GM23248 (cell line): Measurements from ENCODE around the gene AGTR2. TPM values are rescaled to one million over a fixed set of nuclear protein-coding genes. Genes with fewer than 3 reads are reported as not detected.
"Not testable (repeated sequence)": the region's sequence is repeated elsewhere in the genome, so short reads cannot be mapped to it uniquely, and the experiment has no call there.

Experiments
- DNase-seq: peaks from one replicate; pipeline ENCODE4 v3.0.0-alpha.2; 2015
- H2AFZ ChIP-seq: fragments of 200-600 bp; sonication (generic); 2 replicates; pipeline ENCODE4 v1.6.1; 2016; ENCODE audit warnings: antibody characterized with exemption
- H3F3A ChIP-seq: fragments of 200-600 bp; sonication (generic); 2 replicates; pipeline ENCODE4 v1.6.1; 2016; ENCODE audit warnings: mild to moderate bottlenecking, antibody characterized with exemption, mixed run types; ENCODE audit not compliant: insufficient read depth
- H3K27ac ChIP-seq: fragments of 200-600 bp; sonication (generic); 2 replicates; pipeline ENCODE4 v1.5.1; 2016; ENCODE audit warnings: mild to moderate bottlenecking
- H3K27me3 ChIP-seq: fragments of 200-600 bp; sonication (generic); replicated peaks from 2 replicates; pipeline ENCODE4 v1.6.1; 2016; ENCODE audit warnings: mild to moderate bottlenecking; ENCODE audit not compliant: insufficient read depth
- H3K36me3 ChIP-seq: fragments of 200-600 bp; sonication (generic); 2 replicates; pipeline ENCODE4 v1.6.1; 2016; ENCODE audit warnings: low read depth, mild to moderate bottlenecking
- H3K4me1 ChIP-seq: fragments of 200-600 bp; sonication (generic); 2 replicates; pipeline ENCODE4 v1.6.1; 2016; ENCODE audit warnings: mild to moderate bottlenecking; ENCODE audit not compliant: insufficient read depth
- H3K4me2 ChIP-seq: fragments of 200-600 bp; sonication (generic); one replicate; pipeline ENCODE4 v1.6.1; 2016; ENCODE audit warnings: mild to moderate bottlenecking; ENCODE audit not compliant: unreplicated experiment
- H3K4me3 ChIP-seq: fragments of 200-600 bp; sonication (generic); 2 replicates; pipeline ENCODE4 v1.5.1; 2016; ENCODE audit warnings: mild to moderate bottlenecking
- H3K79me2 ChIP-seq: fragments of 200-600 bp; sonication (generic); 2 replicates; pipeline ENCODE4 v1.6.1; 2016; ENCODE audit warnings: mild to moderate bottlenecking; ENCODE audit not compliant: insufficient read depth
- H3K9ac ChIP-seq: fragments of 200-600 bp; sonication (generic); 2 replicates; pipeline ENCODE4 v1.6.1; 2016; ENCODE audit warnings: mild to moderate bottlenecking
- H3K9me2 ChIP-seq: fragments of 200-600 bp; sonication (generic); 2 replicates; pipeline ENCODE4 v1.6.1; 2016; ENCODE audit warnings: mixed run types, mild to moderate bottlenecking, moderate library complexity; ENCODE audit not compliant: insufficient read depth
- H3K9me3 ChIP-seq: fragments of 200-600 bp; sonication (generic); one replicate; pipeline ENCODE4 v1.6.1; 2017; ENCODE audit warnings: low read depth
- H4K20me1 ChIP-seq: fragments of 200-600 bp; sonication (generic); 2 replicates; pipeline ENCODE4 v1.6.0; 2016; ENCODE audit not compliant: insufficient read depth
- EZH2 ChIP-seq: fragments of 200-600 bp; sonication (generic); IDR thresholded peaks from 2 replicates; pipeline ENCODE4 v1.6.1; 2018; ENCODE audit warnings: antibody characterized with exemption, mild to moderate bottlenecking; ENCODE audit not compliant: insufficient read depth, poor library complexity, severe bottlenecking
- EZH2phosphoT487 ChIP-seq: fragments of 200-600 bp; sonication (generic); IDR thresholded peaks from 2 replicates; pipeline ENCODE4 v1.6.1; 2018; ENCODE audit warnings: antibody characterized with exemption, moderate library complexity, mild to moderate bottlenecking, low read depth; ENCODE audit not compliant: insufficient read depth
- WGBS, 2 experiments: methylation state at CpG; one replicate each; pipeline ENCODE4 v1.1.6; 2015 to 2017; ENCODE audit warnings: low lambda C conversion rate in 2 of 2, low coverage in 1 of 2; ENCODE audit errors: missing lambda C conversion rate in 2 of 2; 5-methylcytosine and 5-hydroxymethylcytosine counted together
- in situ Hi-C: fragments of 300-500 bp; cut with MboI; formaldehyde crosslinking; loops from 2 replicates; pipeline ENCODE4 v1.15.0; 2020
- polyA plus RNA-seq: library from polyadenylated mRNA; unstranded; fragments of >200 nt; fragmentation: Nextera tagmentation; extraction: Ambion mirVana; gene quantifications from 2 replicates; pipeline ENCODE4 v1.2.1, GENCODE V29; 2016
- total RNA-seq: library from RNA; depleted of rRNA; stranded (reverse); fragments of >200 nt; shearing (Covaris generic); gene quantifications from 2 replicates; pipeline ENCODE4 v1.2.3, GENCODE V29; 2014; rRNA removed

Gene AGTR2, protein sequence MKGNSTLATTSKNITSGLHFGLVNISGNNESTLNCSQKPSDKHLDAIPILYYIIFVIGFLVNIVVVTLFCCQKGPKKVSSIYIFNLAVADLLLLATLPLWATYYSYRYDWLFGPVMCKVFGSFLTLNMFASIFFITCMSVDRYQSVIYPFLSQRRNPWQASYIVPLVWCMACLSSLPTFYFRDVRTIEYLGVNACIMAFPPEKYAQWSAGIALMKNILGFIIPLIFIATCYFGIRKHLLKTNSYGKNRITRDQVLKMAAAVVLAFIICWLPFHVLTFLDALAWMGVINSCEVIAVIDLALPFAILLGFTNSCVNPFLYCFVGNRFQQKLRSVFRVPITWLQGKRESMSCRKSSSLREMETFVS
- total RNA-seq (not detected in 2 replicates), polyA plus RNA-seq (not detected in 2 replicates)

DNA sequence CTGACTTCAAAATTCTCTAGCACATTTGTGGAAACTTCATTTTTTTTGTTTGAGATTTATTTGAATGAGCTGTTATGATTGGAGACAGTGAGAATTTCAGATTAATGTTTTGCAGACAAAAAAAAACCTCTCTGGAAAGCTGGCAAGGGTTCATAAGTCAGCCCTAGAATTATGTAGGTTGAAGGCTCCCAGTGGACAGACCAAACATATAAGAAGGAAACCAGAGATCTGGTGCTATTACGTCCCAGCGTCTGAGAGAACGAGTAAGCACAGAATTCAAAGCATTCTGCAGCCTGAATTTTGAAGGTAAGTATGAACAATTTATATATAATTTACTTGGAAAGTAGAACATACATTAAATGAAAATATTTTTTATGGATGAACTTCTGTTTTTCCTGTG lies at the start of gene AGTR2:
Gene AGTR2, plus strand, starts transcription at position 234 of the 400 bp plus-strand sequence. CDS start 1,537 bp downstream, outside the sequence.
- no peak within 1 kb of the TSS for H3K4me3 ChIP-seq
- H3K27me3 ChIP-seq: no peaks in the 10 kb centered on the region
- H3K4me1 ChIP-seq: no peaks in the 10 kb centered on the region
- TF ChIP-seq EZH2: no peak
- no peak for TF ChIP-seq EZH2phosphoT487
- 19 to 63% methylated on average over 3 of the region's 3 CpGs for WGBS, 2 experiments
- no peak for DNase-seq
- H3K36me3 ChIP-seq: no peaks in the 10 kb centered on the region
- H3K4me2 ChIP-seq: no peak within 1 kb of the TSS
- no peak within 1 kb of the TSS for H2AFZ ChIP-seq
- H4K20me1 ChIP-seq: no peaks in the 10 kb centered on the region
- no peaks in the 10 kb centered on the region for H3F3A ChIP-seq
- in situ Hi-C loops: no loop called here
- H3K9ac ChIP-seq: no peak within 1 kb of the TSS
- no peaks in the 10 kb centered on the region for H3K9me2 ChIP-seq
- H3K27ac ChIP-seq: no peak within 1 kb of the TSS
- no peaks in the 10 kb centered on the region for H3K79me2 ChIP-seq
- H3K9me3 ChIP-seq: no peaks in the 10 kb centered on the region

DNA sequence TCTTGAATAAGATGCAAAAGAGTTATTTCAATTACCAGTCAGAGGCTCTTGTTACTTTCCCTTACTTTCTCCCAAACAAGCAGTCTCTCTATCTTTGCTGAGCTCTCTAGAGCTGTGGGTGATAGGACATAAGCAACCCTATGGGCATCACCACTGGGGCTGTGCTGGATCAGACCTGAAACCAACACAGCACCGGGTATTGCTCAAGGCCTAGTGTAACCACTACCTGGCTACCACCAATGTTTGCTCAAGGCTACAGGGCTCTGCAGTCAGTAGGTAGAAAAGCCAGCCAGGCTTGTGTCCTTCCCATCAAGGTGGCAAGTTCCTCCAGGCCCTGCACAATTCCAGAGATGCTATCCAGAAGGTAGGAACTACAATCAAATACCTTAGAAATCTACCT lies 35.3 kb upstream of the AGTR2 start:
- Histone ChIP-seq H3K4me3 (no peak overlapping the region), H4K20me1 (no peaks in the 10 kb centered on the region), H3K79me2 (no peaks in the 10 kb centered on the region), H3K27ac (no peak overlapping the region), H3K9ac (no peak overlapping the region), H2AFZ (no peak overlapping the region), H3K27me3 (no peaks in the 10 kb centered on the region), H3K9me2 (no peaks in the 10 kb centered on the region), H3F3A (no peaks in the 10 kb centered on the region), H3K4me2 (no peak overlapping the region), H3K4me1 (no peaks in the 10 kb centered on the region), H3K36me3 (no peaks in the 10 kb centered on the region), H3K9me3 (no peaks in the 10 kb centered on the region)
- TF ChIP-seq EZH2 (no peak), EZH2phosphoT487 (no peak)
- WGBS, 2 experiments: 9% methylated on average over 1 of the region's 1 CpG; no CpG with 5 or more reads in 1 of the 2 experiments
- no peak for DNase-seq
- in situ Hi-C loops: no loop called here

DNA sequence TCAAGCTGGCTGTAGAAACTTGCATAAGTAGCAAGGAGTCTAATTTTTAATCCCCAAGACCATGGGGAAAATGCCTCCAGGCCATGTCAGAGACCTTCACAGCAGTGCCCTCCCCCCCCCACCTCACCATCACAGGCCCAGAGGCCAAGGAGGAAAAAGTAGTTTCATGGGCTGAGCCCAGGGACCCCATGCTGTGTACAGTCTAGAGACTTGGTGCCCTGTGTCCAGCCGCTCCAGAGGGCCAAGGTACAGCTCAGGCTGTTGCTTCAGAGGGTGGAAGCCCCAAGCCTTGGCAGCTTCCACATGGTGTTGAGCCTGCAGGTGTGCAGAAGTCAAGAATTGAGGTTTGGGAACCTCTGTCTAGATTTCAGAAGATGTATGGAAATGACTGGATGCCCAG lies 29.3 kb upstream of the AGTR2 start:
- WGBS, 2 experiments: 17 to 40% methylated on average over 1 of the region's 1 CpG
- H3K27ac ChIP-seq, H3K27me3 ChIP-seq, in situ Hi-C loops, DNase-seq, H3K9ac ChIP-seq, H3F3A ChIP-seq, H3K4me2 ChIP-seq, H3K9me2 ChIP-seq, H3K9me3 ChIP-seq, H3K4me1 ChIP-seq, H3K4me3 ChIP-seq, H3K79me2 ChIP-seq, H3K36me3 ChIP-seq, H4K20me1 ChIP-seq, H2AFZ ChIP-seq: not testable (repeated sequence)

DNA sequence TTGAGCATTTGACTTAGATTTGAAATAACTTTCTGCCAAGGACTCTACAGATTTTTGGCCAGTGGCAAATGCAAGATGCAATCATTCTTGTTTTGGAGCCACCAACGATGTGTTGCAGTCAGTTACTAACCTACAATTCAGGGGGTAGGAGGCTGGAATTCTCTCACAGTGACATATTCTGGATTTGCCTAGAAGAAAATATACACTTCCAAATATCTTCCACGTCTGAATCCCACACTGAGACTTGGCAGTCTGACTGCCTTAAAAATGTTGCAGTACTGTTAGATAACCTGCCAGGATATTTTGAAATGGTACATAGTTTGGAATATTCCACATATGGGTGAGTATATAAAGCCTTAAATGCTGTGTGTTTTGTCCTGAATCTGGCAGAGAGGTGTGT lies 27.6 kb upstream of the AGTR2 start:
- TF ChIP-seq EZH2 (no peak), EZH2phosphoT487 (no peak)
- DNase-seq: no peak
- 0 to 3% methylated on average over 2 of the region's 2 CpGs for WGBS, 2 experiments
- no peaks in the 10 kb centered on the region for H3K9me2 ChIP-seq
- no peak overlapping the region for H3K4me3 ChIP-seq
- H3F3A ChIP-seq: no peaks in the 10 kb centered on the region
- no peaks in the 10 kb centered on the region for H3K4me1 ChIP-seq
- H3K27ac ChIP-seq: no peak overlapping the region
- H3K9me3 ChIP-seq: no peaks in the 10 kb centered on the region
- H3K27me3 ChIP-seq: no peaks in the 10 kb centered on the region
- no peak overlapping the region for H3K4me2 ChIP-seq
- H2AFZ ChIP-seq: no peak overlapping the region
- H3K36me3 ChIP-seq: no peaks in the 10 kb centered on the region
- H4K20me1 ChIP-seq: no peaks in the 10 kb centered on the region
- H3K79me2 ChIP-seq: no peaks in the 10 kb centered on the region
- no peak overlapping the region for H3K9ac ChIP-seq
- in situ Hi-C loops: no loop called here
